NCI-H82 treated with DMSO at 0.1 percent for 48 hours (cell line): Measurements from ENCODE around the gene WDFY4.

Experiments used
- DNase-seq: peaks from one replicate; lab custom pipeline; 2025; ENCODE audit not compliant: unreplicated experiment; lab: John Stamatoyannopoulos, UW

The WDFY4 gene

GRCh38 chr10:48978318-48978717, 293.6 kb downstream of the WDFY4 start:
- no peak for DNase-seq

- DNase-seq, result no peak
Measured at GRCh38 chr10:48981310-48981907, 296.7 kb downstream of the WDFY4 start.

- no peak for DNase-seq
Measured at GRCh38 chr10:48982584-48982983, 297.9 kb downstream of the WDFY4 start.

GRCh38 chr10:48983648-48984351, 299.1 kb downstream of the WDFY4 start:
- DNase-seq, result no peak

- no peak for DNase-seq
Measured at GRCh38 chr10:48985621-48986158, 301.0 kb downstream of the WDFY4 start.

- no peak for DNase-seq
Measured at GRCh38 chr10:48990226-48990625, 305.6 kb downstream of the WDFY4 start.

GRCh38 chr10:48993627-48994026, 309.0 kb downstream of the WDFY4 start:
- no peak for DNase-seq

GRCh38 chr10:48996329-48996728, 311.7 kb downstream of the WDFY4 start:
- DNase-seq, result no peak

GRCh38 chr10:48999346-48999745, 314.7 kb downstream of the WDFY4 start:
- no peak for DNase-seq

- DNase-seq, result no peak
Measured at GRCh38 chr10:49000437-49001398, 316.0 kb downstream of the WDFY4 start.

GRCh38 chr10:49001402-49001801, 316.7 kb downstream of the WDFY4 start:
- no peak for DNase-seq

GRCh38 chr10:49001870-49002672, 317.4 kb downstream of the WDFY4 start:
- DNase-seq, result no peak

GRCh38 chr10:49005270-49005669, 320.6 kb downstream of the WDFY4 start:
- no peak for DNase-seq

GRCh38 chr10:49007129-49007528, 322.5 kb downstream of the WDFY4 start:
- DNase-seq, result no peak

- no peak for DNase-seq
Measured at GRCh38 chr10:49008091-49008490, 323.4 kb downstream of the WDFY4 start.

GRCh38 chr10:49008505-49009198, 324.0 kb downstream of the WDFY4 start:
- DNase-seq, result no peak

- DNase-seq, result no peak
Measured at GRCh38 chr10:49009199-49009979, 324.7 kb downstream of the WDFY4 start.

GRCh38 chr10:49010295-49010694, 325.6 kb downstream of the WDFY4 start:
- no peak for DNase-seq

GRCh38 chr10:49010865-49011264, 326.2 kb downstream of the WDFY4 start:
- DNase-seq, result no peak
